Liver (tissue), 3 donors: Measurements from ENCODE around the gene ADGRD1.

Source experiments
- CTCF ChIP-seq: fragments of 150-350 bp; IDR thresholded peaks from 2 replicates; pipeline ENCODE4 v1.5.1; 2017; ENCODE audit warnings: improper control_type of control experiment, low read depth, low read length; ENCODE audit not compliant: missing input control
- EGR1 ChIP-seq, 2 donors: IDR thresholded peaks; 2 replicates each; pipeline ENCODE4 v1.6.1; 2016 to 2018; ENCODE audit warnings: antibody characterized with exemption in 2 of 2, low read depth in 2 of 2
- FOXA1 ChIP-seq: IDR thresholded peaks from 2 replicates; pipeline ENCODE4 v1.6.1; 2016; ENCODE audit warnings: antibody characterized with exemption
- JUND ChIP-seq, 2 donors: IDR thresholded peaks; 2 replicates each; pipeline ENCODE4 v1.6.1; 2016; ENCODE audit warnings: antibody characterized with exemption in 2 of 2
- NR2F2 ChIP-seq: IDR thresholded peaks from 2 replicates; pipeline ENCODE4 v1.6.1; 2016; ENCODE audit warnings: antibody characterized with exemption
- RAD21 ChIP-seq, 2 donors: IDR thresholded peaks; 2 replicates each; pipeline ENCODE4 v1.6.1; 2016; ENCODE audit warnings: antibody characterized with exemption in 2 of 2, mild to moderate bottlenecking in 2 of 2
- REST ChIP-seq: IDR thresholded peaks from 2 replicates; pipeline ENCODE4 v1.6.1; 2016; ENCODE audit warnings: antibody characterized with exemption, mild to moderate bottlenecking
- RXRA ChIP-seq, 2 donors: IDR thresholded peaks; 2 replicates each; pipeline ENCODE4 v1.6.1; 2017 to 2018; ENCODE audit warnings: antibody characterized with exemption in 2 of 2, mild to moderate bottlenecking in 1 of 2
- SP1 ChIP-seq: IDR thresholded peaks from 2 replicates; pipeline ENCODE4 v1.6.1; 2018; ENCODE audit warnings: antibody characterized with exemption, mild to moderate bottlenecking
- TAF1 ChIP-seq: conservative IDR thresholded peaks from 2 replicates; pipeline ENCODE4 v1.6.1; 2016; ENCODE audit warnings: antibody characterized with exemption, mild to moderate bottlenecking
- donor health status: healthy.
- donor health status: healthy.

- no peak for TF ChIP-seq TAF1
- TF ChIP-seq CTCF, result no peak
- TF ChIP-seq NR2F2, result no peak
- no peak for TF ChIP-seq FOXA1
- TF ChIP-seq RXRA (IDR thresholded peaks at IDR 0.05), result no peak
- TF ChIP-seq SP1, result no peak
- TF ChIP-seq REST, result no peak
- TF ChIP-seq RAD21 (IDR thresholded peaks at IDR 0.05), result no peak
- TF ChIP-seq EGR1 (IDR thresholded peaks at IDR 0.05; ENCODE audit: low read depth in 2 of 2), result no peak
- no peak for TF ChIP-seq JUND (IDR thresholded peaks at IDR 0.05)
Observed at GRCh38 chr12:131087991-131088700, 134.4 kb downstream of the ADGRD1 start.
